Occipital lobe (tissue), 2 donors: ENCODE results near the gene PPM1N. TPM values are rescaled to one million over a fixed set of nuclear protein-coding genes. Genes with fewer than 3 reads are reported as not detected.

Source experiments
- DNase-seq: peaks from one replicate; lab custom pipeline; 2025; lab: John Stamatoyannopoulos, UW
- total RNA-seq: library from RNA; depleted of rRNA; stranded (reverse); fragments of >200 nt; gene quantifications from one replicate; pipeline ENCODE4 v1.2.3, GENCODE V29; 2014

Gene PPM1N
- total RNA-seq, 1 donor from 2014 or later: 0.47 TPM

DNA sequence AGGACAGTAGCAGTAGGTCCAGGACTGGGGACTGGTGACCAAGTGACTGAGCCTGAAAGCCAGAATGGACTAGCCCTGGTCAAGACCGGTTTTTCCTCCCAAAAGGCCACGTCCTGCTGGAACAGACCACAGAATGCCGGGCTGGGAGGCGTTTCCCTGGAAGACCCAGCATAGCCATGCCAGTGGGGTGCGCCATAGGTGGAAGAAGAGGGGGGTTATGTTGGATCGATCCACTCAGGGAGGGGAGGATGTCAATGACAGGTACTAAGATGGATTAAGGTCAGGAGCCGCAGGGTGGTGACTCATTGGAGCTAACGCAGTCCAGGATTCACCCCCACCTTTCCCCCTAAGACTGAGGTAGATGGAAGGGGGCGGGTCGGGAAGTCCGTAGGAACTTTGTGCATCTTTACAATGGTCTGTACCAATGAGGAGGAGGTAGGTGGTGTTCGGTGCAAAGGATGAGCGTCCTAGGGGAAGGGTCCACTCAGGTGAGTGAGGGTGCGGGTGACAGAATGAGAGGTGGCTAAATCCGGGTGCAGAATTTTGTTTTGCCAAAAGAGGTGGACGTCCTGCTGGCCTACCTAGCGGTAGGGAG, 30.0 kb downstream of the PPM1N start:
- no peak for DNase-seq

DNA sequence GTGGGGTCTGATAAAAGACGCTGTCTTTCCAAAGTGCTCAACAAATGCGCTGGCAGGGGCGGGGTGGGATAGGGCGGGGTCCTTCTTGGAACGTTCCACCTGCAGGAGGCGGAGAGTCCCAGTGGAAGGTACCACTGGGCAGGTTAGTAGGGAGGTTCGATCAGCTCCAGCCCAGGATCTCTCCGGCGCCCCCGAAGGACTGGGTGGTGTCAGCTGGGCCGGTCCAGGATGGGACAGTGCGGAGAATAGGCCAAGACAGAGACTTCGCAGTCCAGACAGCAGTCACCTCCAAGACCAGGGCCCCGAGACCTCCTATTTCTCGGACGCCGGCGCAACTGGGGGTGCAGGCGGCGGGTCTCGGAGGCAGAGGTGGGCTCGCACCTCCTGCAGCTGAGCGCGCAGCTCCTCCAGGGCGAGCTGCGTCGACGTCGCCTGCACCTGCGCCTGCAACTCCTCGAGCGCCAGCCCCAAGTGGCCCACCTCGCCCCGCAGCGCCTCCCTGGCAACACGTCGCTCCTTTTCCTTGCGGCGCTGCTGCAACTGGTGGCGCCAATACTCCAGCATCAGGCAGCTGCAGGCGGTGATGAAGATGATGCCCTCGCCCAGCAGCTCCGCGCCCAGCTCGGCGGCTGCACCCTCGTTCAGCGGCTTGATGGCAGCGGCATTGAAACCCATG, 30.6 kb downstream of the PPM1N start:
- peak; percentile 60 for DNase-seq

DNA sequence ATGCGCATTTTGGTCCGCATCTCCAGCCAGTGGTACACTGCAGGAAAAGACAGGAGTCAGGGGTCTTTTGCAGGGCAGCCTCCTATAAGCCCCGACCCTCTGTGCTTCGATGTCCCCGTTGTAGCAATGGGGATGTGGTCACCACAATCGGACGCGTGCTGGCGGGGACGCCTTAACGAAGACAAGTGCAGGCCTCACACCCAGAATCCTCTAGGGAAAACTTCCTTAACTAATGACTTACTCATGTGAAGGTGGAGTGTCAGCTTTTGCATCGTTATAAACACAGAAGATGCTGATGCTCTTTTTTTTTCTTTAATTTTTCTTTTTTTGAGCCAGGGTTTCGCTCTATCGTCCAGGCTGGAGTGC, 31.2 kb downstream of the PPM1N start:
- no peak for DNase-seq

DNA sequence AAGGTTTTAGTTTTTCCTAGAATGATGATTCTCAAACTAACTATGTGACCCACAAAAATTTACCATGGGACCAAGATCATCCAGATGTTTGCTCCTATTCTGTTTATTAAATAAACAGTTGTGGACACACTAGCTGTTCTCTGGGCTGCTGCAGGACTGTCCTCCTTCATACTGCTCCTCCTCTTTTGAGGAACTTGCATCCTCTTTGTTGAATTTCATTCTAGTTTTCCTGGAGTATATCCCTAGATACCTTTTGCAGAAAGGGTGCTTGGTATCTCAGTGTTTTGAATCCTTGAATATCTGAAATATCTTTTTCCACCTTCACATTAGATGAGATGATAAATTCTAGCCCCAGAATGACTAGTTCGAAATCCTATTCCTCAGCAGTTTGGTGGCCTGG, 33.1 kb downstream of the PPM1N start:
- no peak for DNase-seq

DNA sequence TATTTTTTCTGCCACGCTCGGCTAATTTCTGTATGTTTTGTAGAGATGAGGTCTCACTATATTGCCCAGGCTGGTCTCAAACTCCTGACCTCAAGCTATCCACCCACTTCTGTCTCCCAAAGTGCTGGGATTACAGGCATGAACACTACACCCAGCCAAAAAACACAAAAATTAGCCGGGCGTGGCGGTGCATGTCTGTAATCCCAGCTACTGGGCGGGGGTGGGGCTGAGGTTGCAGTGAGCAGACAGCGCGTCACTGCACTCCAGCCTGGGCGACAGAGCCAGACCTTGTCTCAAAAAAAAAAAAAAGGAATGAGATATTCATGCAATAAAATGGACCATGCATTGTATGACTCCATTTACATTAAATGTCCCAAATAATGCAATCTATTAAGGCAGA, 41.2 kb downstream of the PPM1N start:
- no peak for DNase-seq

DNA sequence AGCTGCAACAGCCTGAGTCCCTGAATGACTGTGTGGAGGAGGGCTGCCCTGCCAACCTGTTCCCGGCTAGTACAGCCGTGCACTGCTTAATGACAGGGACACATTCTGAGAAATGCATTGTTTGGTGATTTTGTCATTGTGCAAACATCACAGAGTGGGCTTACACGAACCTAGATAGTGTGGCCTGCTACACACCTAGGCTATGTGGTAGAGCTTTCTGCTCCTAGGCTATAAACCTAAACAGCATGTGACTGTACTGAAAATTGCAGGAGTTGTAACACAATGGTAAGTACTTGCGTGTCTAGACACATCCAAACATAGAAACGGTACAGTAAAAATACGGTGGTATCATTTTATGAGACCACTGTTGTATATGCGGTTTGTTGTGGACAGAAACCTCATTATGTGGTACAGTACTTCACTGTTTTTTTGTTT, 44.0 kb downstream of the PPM1N start:
- DNase-seq: no peak

DNA sequence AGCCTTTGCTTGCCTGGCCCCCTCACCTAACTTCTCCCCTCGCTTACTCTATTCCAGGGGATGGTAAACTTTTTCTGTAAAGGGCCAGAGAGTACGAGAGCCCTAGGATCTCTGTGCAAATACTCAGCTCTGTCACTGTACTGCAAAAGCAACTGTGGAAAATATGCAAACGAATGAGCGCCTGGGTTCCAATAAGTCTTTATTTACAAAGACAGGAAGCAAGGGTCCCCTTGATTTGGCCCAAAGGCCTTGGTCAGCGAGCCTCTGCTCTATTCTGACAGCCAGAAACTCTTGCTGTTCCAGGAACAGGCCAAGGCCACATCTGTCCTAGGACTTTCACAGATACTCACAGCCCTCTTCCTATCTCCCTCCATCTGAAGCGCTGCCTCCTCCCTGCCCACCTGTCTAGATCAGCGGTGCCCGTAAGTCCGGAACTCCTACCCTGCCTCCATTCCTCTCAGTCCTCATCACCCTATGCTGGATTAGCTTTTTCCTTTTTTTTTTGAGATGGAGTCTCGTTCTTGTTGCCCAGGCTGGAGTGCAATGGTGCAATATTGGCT, 49.0 kb downstream of the PPM1N start:
- DNase-seq: no peak

DNA sequence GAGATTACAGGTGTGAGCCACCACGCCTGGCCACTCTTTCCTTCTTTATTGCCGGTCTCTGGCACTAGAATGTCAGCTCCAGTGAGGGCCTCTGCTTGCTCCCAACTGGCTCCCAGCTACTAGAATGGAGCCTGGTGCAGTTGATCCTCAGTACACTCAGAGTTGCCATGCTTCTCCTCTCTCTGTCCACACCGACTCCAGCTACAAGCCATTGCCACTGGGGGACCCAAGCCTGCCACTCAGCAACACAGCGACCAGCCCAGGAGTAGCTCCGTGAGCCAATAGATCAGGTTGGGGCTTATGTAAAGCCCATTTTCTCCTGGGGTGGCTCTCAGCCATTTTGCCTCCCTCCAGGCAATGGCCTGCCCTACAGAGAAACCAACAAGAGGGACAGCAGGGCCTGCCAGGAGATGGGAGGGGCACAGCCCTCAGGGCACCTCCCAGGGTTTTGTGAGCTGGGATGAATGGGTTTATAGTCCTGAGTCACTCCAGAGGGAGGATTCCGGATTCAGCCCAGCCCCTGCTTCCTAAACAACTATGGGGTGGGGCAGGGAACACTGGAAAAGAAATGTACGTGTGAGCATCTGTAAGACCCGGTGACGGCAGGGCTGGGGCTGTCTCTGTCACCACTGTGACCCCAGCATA, 49.8 kb downstream of the PPM1N start:
- DNase-seq: no peak

Other genes with a start within 250 kb of the PPM1N start
- gene MARK4, start 247.2 kb upstream of the PPM1N start, total RNA-seq: 19.2 TPM
- 1.2 TPM for gene CKM, start 175.6 kb upstream of the PPM1N start, total RNA-seq
- 0.16 TPM for gene KLC3, start 157.7 kb upstream of the PPM1N start, total RNA-seq
- 10.9 TPM for gene ERCC2, start 127.9 kb upstream of the PPM1N start, total RNA-seq
- gene PPP1R13L, start 93.4 kb upstream of the PPM1N start, total RNA-seq: not detected
- 5.3 TPM for gene POLR1G, start 91.8 kb upstream of the PPM1N start, total RNA-seq
- gene ERCC1, start 74.5 kb upstream of the PPM1N start, total RNA-seq: 51.2 TPM
- 2.2 TPM for gene FOSB, start 30.4 kb upstream of the PPM1N start, total RNA-seq
- 56.8 TPM for gene RTN2, start 1.4 kb upstream of the PPM1N start, total RNA-seq
- 8.4 TPM for gene VASP, start 9.0 kb downstream of the PPM1N start, total RNA-seq
- gene OPA3, start 86.4 kb downstream of the PPM1N start, total RNA-seq: 2.0 TPM
- gene GPR4, start 103.8 kb downstream of the PPM1N start, total RNA-seq: 0.16 TPM
- gene EML2, start 141.0 kb downstream of the PPM1N start, total RNA-seq: 15.8 TPM
- gene GIPR, start 169.8 kb downstream of the PPM1N start, total RNA-seq: not detected
- gene SNRPD2, start 193.5 kb downstream of the PPM1N start, total RNA-seq: 108 TPM
- 8.0 TPM for gene QPCTL, start 194.2 kb downstream of the PPM1N start, total RNA-seq
- 11.4 TPM for gene FBXO46, start 232.5 kb downstream of the PPM1N start, total RNA-seq
- not detected for gene MEIOSIN, start 235.0 kb downstream of the PPM1N start, total RNA-seq